Left hindlimb (tissue), 1 donor: Measurements from ENCODE around the gene MAP4K1.
A peak's percentile ranks its signal among the peaks of the same experiment; 100 is the strongest.
"Not testable (repeated sequence)": the region's sequence is repeated elsewhere in the genome, so short reads cannot be mapped to it uniquely, and the experiment has no call there.

Experiments
- DNase-seq: peaks from one replicate; pipeline ENCODE4 v3.0.0-alpha.2; 2018

MAP4K1 gene

DNA sequence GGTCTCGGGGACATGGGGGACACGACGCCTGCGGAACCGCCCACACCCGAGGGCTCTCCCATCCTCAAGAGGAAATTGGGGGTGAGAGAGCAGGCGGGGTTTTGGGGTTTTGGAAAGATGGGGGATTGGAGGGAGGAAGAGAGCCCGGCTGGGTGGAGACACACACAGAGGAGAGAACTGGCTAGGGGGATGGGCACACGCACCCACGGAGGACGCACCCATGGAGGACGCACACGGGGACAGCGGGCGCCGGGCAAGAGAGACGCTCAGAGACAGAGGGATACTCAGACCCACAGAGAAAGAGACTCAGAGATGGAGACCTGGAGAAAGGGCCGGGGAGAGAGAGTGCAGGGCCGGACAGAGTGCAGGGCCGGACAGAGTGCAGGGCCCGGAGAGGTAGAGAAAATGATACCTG, 52.1 kb downstream of the MAP4K1 start:
- DNase-seq, result no peak

GRCh38 chr19:38564981-38565690, 52.6 kb downstream of the MAP4K1 start:
- DNase-seq, result no peak

DNA sequence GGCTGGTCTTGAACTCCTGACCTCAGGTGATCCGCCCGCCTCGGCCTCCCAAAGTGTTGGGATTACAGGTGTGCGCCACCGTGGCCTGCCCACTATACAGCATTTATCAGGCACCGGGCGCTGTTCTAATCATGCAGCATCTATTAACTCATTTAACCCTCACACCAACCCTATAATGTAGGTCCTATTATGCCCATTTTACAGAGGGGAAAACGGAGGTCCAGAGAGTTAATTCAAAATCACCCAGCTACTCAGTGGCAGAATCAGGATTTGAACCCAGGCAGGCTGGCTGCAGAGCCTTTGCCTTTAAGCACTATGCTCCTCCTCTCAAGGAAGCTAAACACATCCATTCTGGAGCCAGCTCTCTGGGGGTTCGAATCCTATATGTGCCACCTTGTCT, 54.3 kb downstream of the MAP4K1 start:
- DNase-seq, result no peak

DNA sequence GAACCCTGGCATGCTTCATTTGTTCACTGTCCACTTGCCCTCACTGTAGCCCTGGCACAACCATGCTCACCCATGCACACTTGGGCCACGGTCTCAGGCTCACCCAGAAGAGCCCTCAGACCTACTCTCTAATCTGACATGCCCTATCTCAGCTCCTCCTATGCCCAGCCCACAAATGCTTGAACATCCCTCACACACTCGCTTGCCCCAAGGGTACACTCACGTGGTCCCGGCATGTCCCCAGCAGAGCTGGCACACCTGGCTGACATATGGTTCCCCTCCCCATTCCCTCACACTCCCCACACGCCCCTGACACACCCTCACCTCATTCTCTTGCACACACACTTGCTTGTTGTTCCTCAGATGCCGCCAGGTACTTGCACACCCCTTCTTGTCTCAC, 55.7 kb downstream of the MAP4K1 start:
- DNase-seq, result no peak

DNA sequence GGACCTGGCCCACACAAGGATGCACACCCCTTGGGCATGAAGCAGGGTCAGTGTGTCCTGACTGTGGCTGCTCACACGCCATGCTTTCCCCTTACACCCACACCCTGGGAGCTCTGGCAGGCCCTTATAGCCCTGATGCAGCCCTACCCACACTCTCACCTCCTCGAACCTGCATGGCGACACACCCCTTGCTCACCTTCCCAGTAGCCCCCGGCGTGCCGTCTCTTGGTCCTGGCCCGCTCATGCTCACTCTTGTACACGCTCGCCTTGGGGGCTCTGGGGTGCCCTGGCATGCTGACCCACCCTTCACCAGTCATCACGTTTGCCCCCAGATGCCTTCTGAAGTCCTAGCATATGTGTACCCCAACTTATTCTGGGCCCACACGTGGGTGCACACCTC, 56.1 kb downstream of the MAP4K1 start:
- DNase-seq, result no peak

- DNase-seq, result no peak
These were observed 56.6 kb downstream of the MAP4K1 start for GRCh38 chr19:38561053-38561606.

- no peak for DNase-seq
These were observed 58.0 kb downstream of the MAP4K1 start for GRCh38 chr19:38559428-38560401.

DNA sequence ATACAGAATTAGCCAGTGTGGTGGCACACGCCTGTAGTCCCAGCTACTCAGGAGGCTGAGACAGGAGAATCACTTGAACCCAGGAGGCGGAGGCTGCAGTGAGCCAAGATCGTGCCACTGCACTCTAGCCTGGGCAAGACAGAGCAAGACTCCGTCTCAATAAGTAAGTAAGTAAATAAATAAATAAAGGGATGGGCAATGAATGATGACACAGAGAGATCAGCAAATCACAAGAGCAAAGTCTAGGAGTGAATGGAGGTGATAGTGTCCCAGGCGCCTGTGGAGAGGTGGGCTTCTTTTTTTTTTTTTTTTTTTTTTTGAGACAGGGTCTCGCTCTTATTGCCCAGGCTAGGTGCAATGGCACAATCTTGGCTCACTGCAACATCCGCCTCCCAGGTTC, 58.8 kb downstream of the MAP4K1 start:
- DNase-seq, result not testable (repeated sequence)

DNA sequence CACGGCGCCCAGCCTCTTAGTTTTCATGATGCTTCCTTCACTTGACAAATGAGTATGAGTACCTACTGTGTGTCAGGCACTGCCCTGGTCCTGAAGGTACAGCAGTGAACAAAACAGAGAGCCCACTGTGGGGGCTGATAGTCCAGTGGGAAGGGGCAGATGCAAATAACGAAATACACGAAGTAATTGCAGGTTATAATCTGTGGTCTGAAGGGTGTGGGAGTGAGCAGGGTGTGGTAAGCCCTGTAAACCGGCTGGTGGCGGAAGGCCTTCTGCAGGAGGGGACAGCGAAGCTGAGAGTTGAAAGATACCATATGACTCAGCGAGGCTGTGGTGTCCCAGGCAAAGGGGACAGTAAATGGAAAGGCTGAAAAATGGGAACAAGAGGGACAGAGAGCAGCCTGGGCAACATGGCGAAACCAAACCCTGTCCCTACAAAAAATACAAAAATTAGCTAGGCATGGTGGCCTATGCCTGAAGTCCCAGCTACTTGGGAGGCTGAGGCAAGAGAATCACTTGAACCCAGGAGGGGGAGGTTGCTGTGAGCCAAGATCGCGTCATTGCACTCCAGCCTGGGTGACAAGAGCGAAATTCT, 60.5 kb downstream of the MAP4K1 start:
- no peak for DNase-seq

GRCh38 chr19:38556521-38557174, 61.1 kb downstream of the MAP4K1 start:
- no peak for DNase-seq

DNA sequence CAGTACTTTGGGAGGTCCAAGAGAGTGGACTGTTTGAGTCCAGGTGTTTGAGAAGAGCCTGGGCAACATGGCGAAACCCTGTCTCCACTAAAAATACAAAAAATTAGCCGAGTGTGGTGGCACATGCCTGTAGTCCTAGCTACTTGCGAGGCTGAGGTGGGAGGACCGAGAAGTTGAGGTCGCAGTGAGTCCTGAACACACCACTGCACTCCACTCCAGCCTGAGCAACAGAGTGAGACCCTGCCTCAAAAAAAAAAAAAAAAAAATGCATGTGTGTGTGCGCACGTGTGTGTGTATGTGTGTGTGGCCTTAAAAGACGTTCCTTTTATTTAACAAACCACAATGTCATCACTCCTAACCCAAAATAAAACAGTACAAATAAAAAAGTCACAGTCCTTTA, 62.6 kb downstream of the MAP4K1 start:
- no peak for DNase-seq

- no peak for DNase-seq
These were observed 63.0 kb downstream of the MAP4K1 start for GRCh38 chr19:38554676-38555141.

DNA sequence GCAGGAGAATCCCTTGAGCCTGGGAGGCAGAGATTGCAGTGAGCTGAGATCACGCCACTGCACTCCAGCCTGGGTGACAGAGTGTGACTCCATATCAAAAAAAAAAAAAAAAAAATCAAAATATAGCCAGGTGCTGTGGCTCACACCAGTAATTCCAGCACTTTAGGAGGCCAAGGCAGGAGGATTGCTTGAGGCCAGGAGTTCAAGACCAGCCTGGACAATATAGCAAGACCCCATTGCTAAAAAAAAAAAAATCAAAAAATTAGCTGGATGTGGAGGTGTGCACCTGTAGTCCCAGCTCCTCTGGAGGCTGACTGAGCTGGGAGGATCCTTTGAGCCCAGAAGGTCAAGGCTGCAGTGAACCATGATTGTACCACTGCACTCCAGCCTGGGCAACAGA, 64.5 kb downstream of the MAP4K1 start:
- not testable (repeated sequence) for DNase-seq

DNA sequence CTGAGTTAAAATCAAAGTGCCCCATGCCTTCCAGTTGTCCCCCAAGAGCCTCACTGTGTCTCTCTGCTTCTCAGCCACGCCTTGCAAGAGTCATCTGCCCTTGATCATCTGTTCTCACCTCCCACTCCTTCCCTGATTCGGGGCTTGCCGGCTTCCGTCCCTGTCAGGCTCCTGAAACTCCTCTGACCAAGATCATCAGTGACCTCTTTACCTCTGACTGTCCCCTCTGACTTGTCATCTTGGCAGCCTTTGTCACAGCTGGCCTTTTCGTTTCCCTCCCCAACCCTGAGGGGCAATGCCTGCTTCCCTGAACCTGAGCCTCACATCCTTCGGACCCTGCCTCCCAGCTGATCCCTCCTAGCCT, 66.3 kb downstream of the MAP4K1 start:
- DNase-seq, result no peak

- no peak for DNase-seq
These were observed 67.4 kb downstream of the MAP4K1 start for GRCh38 chr19:38550376-38550775.

DNA sequence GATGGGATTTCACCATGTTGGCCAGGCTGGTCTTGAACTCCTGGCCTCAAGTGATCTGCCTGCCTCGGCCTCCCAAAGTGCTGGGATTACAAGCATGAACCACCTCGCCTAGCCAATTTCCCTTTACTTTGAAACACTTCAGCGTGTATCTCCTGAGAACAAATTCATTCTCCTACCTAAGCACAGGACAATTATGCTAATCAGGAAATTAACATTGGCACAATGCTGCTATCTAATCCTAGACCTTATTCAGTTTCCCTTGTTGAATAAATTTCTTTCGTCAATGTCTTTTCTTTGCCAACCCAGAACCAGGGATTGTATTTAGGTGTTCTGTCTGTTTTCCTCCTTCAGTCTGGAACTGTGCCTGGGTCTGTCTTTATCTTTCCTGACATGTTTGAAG, 67.8 kb downstream of the MAP4K1 start:
- DNase-seq, result no peak

- no peak for DNase-seq
These were observed 68.7 kb downstream of the MAP4K1 start for GRCh38 chr19:38549061-38549460.

- no peak for DNase-seq
These were observed 70.3 kb downstream of the MAP4K1 start for GRCh38 chr19:38547421-38547820.

DNA sequence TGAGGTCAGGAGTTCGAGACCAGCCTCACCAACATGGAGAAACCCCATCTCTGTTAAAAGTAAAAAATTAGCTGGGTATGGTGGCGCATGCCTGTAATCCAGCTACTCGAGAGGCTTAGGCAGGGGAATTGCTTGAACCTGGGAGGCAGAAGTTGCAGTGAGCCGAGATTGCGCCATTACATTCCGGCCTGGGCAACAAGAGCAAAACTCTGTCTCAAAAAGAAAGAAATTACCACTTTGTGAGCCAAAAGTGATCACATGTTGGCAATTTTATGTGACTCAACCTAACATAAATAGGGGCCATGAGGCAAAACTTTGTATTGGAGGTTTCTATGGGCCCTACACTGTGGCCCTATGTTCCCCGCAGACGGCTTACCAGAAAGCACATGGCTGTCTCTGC, 72.2 kb downstream of the MAP4K1 start:
- no peak for DNase-seq

- DNase-seq, result no peak
These were observed 73.0 kb downstream of the MAP4K1 start for GRCh38 chr19:38544569-38545315.

- DNase-seq, result peak; percentile 50
These were observed 73.8 kb downstream of the MAP4K1 start for GRCh38 chr19:38543807-38544568.
